Measurements from ENCODE around the gene RSPH4A.
A peak's percentile ranks its signal among the peaks of the same experiment; 100 is the strongest.
"Not testable (repeated sequence)": the region's sequence is repeated elsewhere in the genome, so short reads cannot be mapped to it uniquely, and the experiment has no call there.

RSPH4A gene

DNA sequence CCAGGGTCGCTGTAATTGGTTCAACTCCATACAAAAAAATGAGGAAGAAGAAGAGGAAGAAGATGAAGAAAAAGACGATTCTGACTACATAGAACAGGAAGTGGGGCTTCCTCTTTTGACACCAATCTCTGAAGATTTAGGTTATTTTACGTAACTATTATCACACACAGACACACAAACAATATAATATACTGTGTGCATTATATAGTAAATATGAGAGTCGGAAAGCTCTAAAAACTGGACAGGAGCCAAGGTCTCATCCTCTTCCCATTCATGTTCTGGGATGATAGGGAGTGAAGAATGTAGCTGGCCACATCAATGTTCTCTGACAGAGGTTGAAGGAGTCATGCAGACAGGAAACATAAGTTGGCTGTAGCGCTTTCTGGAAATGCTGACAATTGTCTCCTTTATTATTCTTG is 13.3 kb downstream of the RSPH4A start:
- no peak for DNase-seq (ENCODE audit: low spot score)

DNA sequence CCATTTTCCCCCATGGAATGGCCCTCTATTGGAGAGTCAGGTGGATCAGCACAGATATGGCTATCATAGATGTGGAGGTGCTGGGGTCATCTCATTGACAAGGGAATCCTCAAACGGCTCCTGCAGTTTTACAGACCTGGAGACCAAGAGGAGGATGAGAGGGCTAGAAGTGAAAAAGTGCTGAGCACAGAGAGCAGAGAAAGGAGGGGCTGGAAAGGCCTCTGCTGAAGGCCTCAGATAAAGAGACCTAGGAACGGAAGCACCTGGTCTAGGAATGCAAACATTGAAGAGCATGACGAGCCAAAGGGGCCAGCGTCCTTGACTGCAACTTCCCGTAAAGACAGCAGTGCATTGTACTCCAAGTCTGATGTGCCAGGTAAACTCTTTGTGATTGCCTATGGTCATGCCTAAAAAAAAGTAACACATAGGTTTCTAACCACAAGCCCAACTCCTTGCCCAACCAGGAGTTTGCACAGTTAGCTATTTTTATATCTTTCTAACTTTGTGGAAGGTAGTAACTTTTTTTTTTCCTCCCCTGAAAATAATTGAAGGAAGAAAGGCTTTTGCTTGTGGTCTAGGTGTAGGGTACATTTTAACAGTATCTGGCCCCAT is 15.2 kb downstream of the RSPH4A start:
- no peak for DNase-seq (ENCODE audit: low spot score)

DNA sequence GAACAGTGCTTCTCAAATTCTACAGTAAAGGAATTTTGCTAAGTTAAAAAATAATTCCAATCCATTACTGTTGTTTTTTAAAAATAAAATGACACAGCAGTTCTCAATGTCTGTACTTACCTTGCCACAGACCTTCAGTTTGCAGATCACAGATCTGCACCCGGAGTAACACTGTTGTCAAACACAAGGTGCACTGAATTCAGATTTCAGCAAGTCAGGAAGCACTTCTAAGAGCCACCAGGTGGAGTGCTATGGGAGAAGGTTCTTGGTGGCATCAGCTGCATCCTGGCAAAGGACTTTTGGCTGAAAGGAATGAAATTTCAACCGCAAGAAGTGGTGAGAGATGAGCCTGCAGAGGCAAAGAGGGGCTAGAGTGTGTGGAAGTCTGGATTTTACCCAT is 17.4 kb downstream of the RSPH4A start:
- no peak for DNase-seq (ENCODE audit: low spot score)

DNA sequence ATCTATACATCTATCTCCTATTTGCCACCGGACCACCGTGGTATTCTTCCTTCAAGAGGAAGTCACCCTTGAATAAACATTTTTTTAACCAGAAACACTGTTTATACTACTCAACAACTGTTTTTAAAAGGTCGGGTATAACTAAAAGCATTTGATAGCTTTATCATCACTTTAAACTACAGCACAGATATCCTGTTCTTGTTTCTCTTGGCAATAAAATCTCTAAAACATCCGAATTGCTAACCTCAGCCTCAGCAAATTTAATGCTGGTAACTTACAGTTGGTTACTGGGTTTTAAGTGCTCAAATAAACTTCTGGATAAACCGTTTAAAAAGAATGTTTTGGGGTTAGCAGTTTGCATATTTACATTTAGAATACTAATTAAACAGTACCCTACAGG is 31.9 kb downstream of the RSPH4A start:
- no peak for DNase-seq (ENCODE audit: low spot score)

DNA sequence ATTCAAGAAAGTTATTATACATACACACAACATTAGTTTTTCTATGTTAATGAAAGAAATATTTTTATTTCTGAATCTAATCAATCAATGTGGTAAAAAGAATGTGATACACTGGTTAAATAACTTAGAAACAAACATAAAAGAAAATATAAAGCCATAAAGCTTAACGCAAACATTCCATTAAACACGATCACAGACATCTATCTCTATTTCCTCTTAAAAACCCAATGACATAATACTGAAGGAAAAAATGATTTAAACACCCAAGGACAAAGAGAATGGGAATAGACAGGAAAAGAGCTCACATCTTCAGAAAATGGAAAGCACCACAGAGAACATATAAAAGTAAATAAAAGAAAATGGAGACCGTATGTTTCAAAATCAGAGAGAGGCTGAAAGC is 32.9 kb downstream of the RSPH4A start:
- no peak for DNase-seq (ENCODE audit: low spot score)

DNA sequence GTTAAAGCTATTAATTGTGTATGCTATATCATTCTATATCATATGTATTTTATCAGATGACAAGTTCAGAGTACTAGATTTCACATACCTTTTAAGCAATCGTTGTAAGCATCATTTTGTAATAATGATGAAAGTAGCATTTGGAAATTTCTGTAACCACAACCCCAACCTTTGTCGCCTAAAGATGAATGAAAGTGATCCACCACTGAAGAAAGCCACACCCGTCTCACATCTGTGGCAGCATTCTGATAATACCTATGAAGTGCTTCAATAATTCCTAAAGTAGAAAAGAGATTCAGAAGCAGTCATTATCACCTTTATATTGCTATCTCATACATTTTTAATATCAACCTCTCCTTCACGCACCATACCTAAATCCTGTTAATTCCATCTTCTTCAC is 35.6 kb downstream of the RSPH4A start:
- no peak for DNase-seq (ENCODE audit: low spot score)

DNA sequence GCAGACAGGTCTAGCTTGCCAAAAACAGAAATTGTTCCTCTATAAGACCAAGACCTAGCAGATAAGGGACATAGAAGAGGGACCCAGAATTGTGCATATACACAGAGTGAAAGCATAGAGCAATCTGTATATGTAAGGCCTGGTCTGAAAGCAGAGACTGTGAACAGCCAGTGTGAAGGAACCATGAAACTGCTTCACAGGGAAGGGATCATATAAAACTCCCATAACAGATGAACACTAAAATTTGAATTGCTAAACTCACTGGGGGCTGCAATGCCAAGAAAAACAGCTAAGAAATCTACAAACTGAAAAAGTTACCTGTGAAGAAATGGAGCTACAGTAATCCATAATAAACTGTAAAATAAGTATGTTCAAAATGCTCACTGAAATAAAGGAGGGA is 45.3 kb downstream of the RSPH4A start:
- no peak for DNase-seq (ENCODE audit: low spot score)

DNA sequence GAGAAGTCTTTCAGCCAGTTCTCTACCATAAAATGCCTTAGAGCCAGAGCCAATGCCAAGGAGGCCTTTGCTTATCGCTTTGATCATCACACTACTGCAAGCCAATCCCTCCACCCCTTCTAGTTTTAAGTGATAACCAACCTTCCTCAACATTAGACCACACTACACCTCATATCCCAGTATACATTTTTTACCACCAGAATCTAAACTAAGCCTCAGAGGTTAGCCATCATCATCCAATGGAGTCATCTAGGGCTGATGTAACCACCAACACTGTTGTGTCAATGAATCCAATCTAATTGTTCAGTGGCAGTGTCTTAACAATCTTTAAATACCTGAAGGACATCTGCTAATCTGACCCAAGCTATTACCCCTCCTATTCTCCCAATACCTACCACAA is 45.9 kb downstream of the RSPH4A start:
- no peak for DNase-seq (ENCODE audit: low spot score)

DNA sequence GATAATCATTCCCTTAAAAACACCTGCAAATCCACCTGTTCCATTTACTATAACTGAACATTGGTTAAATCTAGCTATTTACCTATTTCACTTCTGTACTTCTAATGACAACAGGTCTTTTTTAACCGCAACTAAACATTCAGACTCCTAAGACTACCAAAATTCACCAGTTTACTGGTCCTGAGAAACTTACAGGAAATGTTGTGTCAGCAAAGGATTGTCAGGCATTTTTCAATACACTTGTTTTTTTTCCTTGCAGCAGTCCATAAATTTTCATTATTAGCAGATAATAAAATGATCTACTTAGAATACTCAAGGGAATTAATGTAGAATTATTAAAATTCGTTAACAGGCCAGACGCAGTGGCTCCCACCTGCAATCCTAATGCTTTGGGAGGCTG is 47.0 kb downstream of the RSPH4A start:
- DNase-seq (ENCODE audit: low spot score): no peak

DNA sequence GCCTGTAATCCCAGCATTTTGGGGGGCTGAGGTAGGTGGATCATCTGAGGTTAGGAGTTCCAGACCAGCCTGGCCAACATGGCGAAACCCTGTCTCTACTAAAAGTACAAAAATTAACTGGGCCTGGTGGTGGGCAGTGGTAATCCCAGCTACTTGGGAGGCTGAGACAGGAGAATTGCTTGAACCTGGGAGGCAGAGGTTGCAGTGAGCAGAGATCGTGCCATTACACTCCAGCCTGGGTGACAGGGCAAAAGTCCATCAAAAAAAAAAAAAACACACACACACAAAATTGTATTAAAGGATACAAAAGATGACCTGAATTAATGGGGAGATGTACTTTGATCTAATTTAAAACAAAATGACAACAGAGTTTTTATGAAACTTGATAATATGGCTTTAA is 47.9 kb downstream of the RSPH4A start:
- DNase-seq (ENCODE audit: low spot score): not testable (repeated sequence)

DNA sequence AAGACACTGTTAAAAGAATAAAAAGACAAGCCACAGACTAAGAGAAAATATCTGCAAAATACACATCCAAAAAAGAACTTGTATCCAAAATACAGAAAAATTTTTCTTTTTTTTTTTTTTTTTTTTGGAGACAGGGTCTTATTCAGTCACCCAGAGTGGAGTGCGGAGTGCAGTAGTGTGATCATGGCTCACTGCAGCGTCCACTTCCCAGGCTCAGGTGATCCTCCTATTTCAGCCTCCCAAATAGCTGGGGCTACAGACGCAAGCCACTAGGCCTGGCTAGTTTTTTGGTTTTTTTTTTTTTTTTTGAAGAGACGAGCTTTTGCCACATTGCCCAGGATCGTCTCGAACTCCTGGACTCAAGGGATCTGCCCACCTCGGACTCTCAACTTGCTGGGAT is 49.2 kb downstream of the RSPH4A start:
- DNase-seq (ENCODE audit: low spot score): no peak

DNA sequence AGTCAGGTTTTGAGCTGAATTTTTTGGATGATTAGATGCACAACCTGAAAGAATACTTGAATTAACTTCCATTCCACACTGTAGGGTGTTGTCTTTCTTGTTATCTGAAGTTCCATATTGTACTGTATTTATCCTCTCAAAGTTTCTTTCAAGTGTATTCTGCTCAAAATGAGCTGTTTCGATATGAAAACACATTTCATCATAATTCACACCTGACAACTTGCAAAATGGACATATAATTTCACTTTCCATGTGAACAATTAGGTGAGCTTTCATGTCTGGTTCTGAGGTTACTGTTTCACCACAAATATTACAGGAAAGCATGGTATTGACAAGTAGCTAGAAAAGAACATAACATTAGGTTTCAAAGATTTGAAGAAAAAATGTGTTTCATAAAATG is 50.6 kb downstream of the RSPH4A start:
- DNase-seq (ENCODE audit: low spot score): no peak

DNA sequence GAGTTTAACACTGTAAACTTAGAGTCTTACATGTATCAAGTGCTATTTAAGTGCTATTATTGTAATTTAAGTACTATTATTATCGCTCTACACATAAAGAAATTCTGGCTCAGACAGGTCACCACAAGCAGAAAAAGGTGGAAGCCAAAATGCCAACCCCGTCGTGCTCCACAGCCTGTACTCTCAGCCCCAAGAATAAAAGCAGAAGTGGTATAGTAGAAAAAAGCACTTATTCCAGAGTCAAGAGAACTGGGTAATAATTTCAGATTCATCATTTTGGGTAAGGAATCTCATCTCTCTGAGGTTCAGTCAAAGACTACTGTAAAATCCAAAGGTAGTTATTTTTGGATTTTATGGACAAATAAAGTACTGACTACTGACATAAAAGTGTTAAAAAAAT is 51.3 kb downstream of the RSPH4A start:
- no peak for DNase-seq (ENCODE audit: low spot score)

DNA sequence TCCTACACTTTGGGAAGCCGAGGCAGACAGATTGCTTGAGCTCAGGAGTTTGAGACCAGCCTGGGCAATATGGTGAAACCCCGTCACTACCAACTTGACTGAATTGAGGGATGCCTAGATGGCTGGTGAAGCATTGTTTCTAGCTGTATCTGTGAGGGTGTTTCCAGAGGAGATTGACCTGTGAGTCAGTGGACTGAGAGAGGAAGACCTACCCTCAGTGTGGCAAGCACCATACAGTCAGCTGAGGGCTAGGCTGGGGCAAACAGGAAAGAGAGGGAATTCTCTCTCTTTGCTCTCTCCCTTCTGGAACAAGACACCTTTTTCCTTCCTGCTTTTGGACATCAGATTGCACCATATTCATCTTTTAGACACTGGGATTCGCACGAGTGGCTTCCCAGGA is 56.0 kb downstream of the RSPH4A start:
- no peak for DNase-seq (ENCODE audit: low spot score)

DNA sequence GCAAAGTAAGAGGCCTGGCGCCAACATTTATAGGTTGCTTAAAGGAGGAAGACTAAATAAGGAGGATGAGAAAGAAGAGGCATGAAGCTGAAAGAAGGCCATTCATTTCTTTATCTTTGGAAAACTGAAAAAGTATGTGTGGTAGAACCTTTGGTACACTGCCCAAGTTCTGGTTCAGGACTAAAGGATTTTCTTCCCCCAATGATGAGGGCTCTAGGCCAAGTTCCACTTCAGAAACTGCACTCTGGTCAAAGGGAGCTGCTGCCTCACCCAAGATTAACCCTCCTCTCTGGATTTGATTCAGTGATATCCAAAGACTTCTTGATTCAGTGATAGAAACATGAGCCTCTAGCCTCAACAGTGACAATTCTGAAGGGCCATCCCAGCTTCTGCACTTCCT is 59.7 kb downstream of the RSPH4A start:
- DNase-seq (ENCODE audit: low spot score): no peak

DNA sequence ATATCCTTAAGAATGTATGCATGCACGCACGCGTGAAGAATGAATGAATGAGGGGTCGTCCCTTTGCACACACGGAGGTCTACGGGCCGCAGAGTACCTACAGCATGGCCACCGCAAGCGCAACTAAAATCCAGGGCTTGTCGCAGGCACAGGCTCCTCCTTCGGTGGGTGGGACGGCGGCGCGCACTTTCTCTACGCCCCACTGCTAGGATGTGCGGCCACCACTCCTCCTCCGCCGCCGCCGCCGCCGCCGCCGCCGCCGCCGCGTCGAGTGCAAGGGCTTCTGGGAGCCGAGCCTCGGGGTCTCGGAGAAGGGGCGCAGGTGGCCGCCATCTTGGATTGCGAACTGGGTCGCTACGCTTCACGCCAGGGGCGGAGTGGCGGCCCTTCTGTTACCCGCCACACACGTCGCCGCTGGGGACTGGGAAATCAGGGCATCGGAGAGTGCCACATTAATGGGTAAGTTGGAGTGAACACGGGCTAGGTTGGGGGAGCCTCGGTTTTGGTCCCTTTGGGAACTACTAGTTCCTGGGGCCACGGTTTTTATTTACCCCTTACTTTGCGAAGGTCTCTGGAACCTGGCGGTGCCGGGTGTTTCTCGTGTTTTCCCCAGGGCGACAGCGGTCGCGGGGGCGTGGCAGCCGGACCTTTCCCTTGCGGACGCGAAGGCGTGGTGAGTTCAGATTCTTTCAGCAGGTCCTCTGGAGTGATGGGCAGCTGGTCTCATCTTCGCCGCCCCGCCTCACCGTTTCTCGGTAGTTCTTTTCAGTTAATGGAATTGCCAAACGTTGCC is 64.8 kb downstream of the RSPH4A start, which contains the start of gene KPNA5:
Gene KPNA5, plus strand, starts transcription at position 332 of the 793 bp plus-strand sequence. Its CDS starts 124 bp downstream, at position 456.
- peak; percentile 94 for DNase-seq (ENCODE audit: low spot score)

DNA sequence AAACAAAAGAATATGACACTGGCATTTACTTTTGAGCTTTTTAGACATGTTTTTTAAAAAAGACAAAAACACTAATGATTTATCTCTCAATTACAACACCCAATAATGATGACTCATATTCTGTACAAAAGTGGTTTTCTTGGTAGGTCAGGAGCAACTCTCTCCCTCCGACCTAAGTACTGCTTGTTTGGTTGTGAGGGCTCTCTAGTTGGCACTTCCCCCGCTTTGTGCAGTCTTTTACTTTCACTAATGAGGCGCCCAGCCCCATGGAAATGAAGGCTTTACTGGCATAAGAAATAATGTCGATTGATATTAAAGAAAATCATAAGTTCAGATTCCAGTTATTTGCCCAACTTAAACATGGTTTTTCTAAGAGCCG is 66.0 kb downstream of the RSPH4A start:
- peak; percentile 46 for DNase-seq (ENCODE audit: low spot score)
